Right lobe of liver (tissue), 6 donors: ENCODE data around the gene HIPK3. TPM values are rescaled to one million over a fixed set of nuclear protein-coding genes. Genes with fewer than 3 reads are reported as not detected.

Experiments
- ATAC-seq, 4 donors: fragments of 200-7000 bp; cut with Tn5 transposase; one replicate each; pipeline ENCODE4 v1.9.1; 2020; ENCODE audit warnings: mild to moderate bottlenecking in 4 of 4, moderate library complexity in 4 of 4
- DNase-seq, 3 donors: peaks; one replicate each; pipeline ENCODE4 v3.0.0-alpha.2; 2020
- H3K27ac ChIP-seq, 3 donors: fragments of 200-600 bp; one replicate each; pipeline ENCODE4 v1.8.0; 2022
- H3K27me3 ChIP-seq, 2 donors: fragments of 200-600 bp; one replicate each; pipeline ENCODE4 v1.8.0; 2022
- H3K36me3 ChIP-seq, 4 donors: fragments of 200-600 bp; sonication (generic) in 1 of 4; one replicate each; pipeline versions ENCODE4 v1.5.1 to v1.8.0; 2017 to 2022; ENCODE audit warnings: control low read depth in 1 of 4
- H3K4me1 ChIP-seq, 4 donors: fragments of 200-600 bp; sonication (generic) in 1 of 4; one replicate each; pipeline versions ENCODE4 v1.5.1 to v1.8.0; 2017 to 2022; ENCODE audit warnings: control low read depth in 1 of 4
- H3K4me3 ChIP-seq, 3 donors: fragments of 200-600 bp; one replicate each; pipeline ENCODE4 v1.8.0; 2022
- H3K9me3 ChIP-seq, 4 donors: fragments of 200-600 bp; sonication (generic) in 1 of 4; one replicate each; pipeline versions ENCODE4 v1.5.1 to v1.8.0; 2017 to 2022; ENCODE audit warnings: control low read depth in 1 of 4
- POLR2A ChIP-seq: fragments of 450-650 bp; IDR thresholded peaks from one replicate; pipeline ENCODE4 v1.6.1; 2017; ENCODE audit warnings: antibody characterized with exemption, mild to moderate bottlenecking
- WGBS: methylation state at CpG from one replicate; pipeline ENCODE4 v1.1.6; 2018; ENCODE audit warnings: low coverage, low lambda C conversion rate; ENCODE audit not compliant: insufficient coverage; ENCODE audit errors: missing lambda C conversion rate; 5-methylcytosine and 5-hydroxymethylcytosine counted together
- intact Hi-C, 2 donors: fragments of 100-400 bp; cut with DNase I; formaldehyde crosslinking; loops; one replicate each; pipeline versions ENCODE4 v1.11.2 to v1.14.1; 2022
- total RNA-seq, 6 experiments: library from RNA; depleted of rRNA in 2 of 6; stranded (reverse); fragments of >200 nt in 2 of 6; fragmentation: NEBNext Ultra II Directional in 3 of 6; extraction: Animal tissue kit (Norgen Biotek cat#: 25700) in 3 of 6; gene quantifications; one replicate each; pipeline versions ENCODE4 v1.1.0 to v1.2.4, GENCODE V29; 2016 to 2023
- TF ChIP-seq, protein P1 (sequence below), 4 donors: fragments of 200-600 bp in 3 of 4; fragments of 450-650 bp in 1 of 4; IDR thresholded peaks; one replicate each; pipeline versions ENCODE4 v1.5.1 to v1.8.0; 2016 to 2022; ENCODE audit warnings: antibody characterized with exemption in 4 of 4, mild to moderate bottlenecking in 2 of 4
- donor health status: DM: no; HTN: yes; CAD: no.
- donor health status: DM: no; HTN: no; CAD: no.
- donor health status: DM: no; HTN: no; CAD: no.
- donor health status: DM: no; HTN: yes; CAD: no.
- donor health status: DM: no; HTN: yes; CAD: no.

HIPK3 gene
- total RNA-seq, 6 experiments from 2014 or later: 33.3 to 56.4 (median 38.1) TPM

- H3K4me1 ChIP-seq: no peaks in the 10 kb centered on the region
These were observed 127.0 kb downstream of the HIPK3 start for GRCh38 chr11:33384220-33384619.

GRCh38 chr11:33387581-33387980, 130.4 kb downstream of the HIPK3 start:
- Histone ChIP-seq H3K36me3 (no peaks in the 10 kb centered on the region), H3K9me3 (peaks cover 0 to 6% (median 0%) of the 10 kb centered on the region in 4 donors), H3K27me3 (no peaks in the 10 kb centered on the region), H3K27ac (no peak overlapping the region), H3K4me3 (no peak overlapping the region), H3K4me1 (no peaks in the 10 kb centered on the region)
- intact Hi-C loops: no loop called here
- peak in 1 of 4 donors; percentile 33 for ATAC-seq
- TF ChIP-seq, protein P1, sequence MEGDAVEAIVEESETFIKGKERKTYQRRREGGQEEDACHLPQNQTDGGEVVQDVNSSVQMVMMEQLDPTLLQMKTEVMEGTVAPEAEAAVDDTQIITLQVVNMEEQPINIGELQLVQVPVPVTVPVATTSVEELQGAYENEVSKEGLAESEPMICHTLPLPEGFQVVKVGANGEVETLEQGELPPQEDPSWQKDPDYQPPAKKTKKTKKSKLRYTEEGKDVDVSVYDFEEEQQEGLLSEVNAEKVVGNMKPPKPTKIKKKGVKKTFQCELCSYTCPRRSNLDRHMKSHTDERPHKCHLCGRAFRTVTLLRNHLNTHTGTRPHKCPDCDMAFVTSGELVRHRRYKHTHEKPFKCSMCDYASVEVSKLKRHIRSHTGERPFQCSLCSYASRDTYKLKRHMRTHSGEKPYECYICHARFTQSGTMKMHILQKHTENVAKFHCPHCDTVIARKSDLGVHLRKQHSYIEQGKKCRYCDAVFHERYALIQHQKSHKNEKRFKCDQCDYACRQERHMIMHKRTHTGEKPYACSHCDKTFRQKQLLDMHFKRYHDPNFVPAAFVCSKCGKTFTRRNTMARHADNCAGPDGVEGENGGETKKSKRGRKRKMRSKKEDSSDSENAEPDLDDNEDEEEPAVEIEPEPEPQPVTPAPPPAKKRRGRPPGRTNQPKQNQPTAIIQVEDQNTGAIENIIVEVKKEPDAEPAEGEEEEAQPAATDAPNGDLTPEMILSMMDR (IDR thresholded peaks at IDR 0.05): no peak
- no peak for TF ChIP-seq POLR2A
- 29% methylated on average over 3 of the region's 3 CpGs for WGBS
- no peak for DNase-seq

More at GRCh38 chr11:33384220-33384619, 127.0 kb downstream of the HIPK3 start:
- intact Hi-C loops: no loop called here
- ATAC-seq (no peak), DNase-seq (no peak)
- peaks cover 0 to 6% (median 0%) of the 10 kb centered on the region in 4 donors for H3K9me3 ChIP-seq
- 48% methylated on average over 2 of the region's 2 CpGs for WGBS
- H3K27ac ChIP-seq: no peak overlapping the region
- H3K36me3 ChIP-seq: no peaks in the 10 kb centered on the region
- TF ChIP-seq, protein P1 (IDR thresholded peaks at IDR 0.05): no peak
- TF ChIP-seq POLR2A: no peak
- no peaks in the 10 kb centered on the region for H3K27me3 ChIP-seq
- H3K4me3 ChIP-seq: no peak overlapping the region

- DNase-seq (no peak), ATAC-seq (peak in 1 of 4 donors; percentile 35)
- Histone ChIP-seq H3K36me3 (no peaks in the 10 kb centered on the region), H3K9me3 (peaks cover 0 to 6% (median 0%) of the 10 kb centered on the region in 4 donors), H3K27ac (no peak overlapping the region), H3K4me1 (no peaks in the 10 kb centered on the region), H3K4me3 (no peak overlapping the region), H3K27me3 (no peaks in the 10 kb centered on the region)
- 68% methylated on average over 5 of the region's 5 CpGs for whole genome bisulfite sequencing
- no peak for TF ChIP-seq POLR2A
- TF ChIP-seq, protein P1 (IDR thresholded peaks at IDR 0.05): no peak
- intact Hi-C loops: no loop called here
These were observed 130.8 kb downstream of the HIPK3 start for GRCh38 chr11:33387996-33388395.

DNA sequence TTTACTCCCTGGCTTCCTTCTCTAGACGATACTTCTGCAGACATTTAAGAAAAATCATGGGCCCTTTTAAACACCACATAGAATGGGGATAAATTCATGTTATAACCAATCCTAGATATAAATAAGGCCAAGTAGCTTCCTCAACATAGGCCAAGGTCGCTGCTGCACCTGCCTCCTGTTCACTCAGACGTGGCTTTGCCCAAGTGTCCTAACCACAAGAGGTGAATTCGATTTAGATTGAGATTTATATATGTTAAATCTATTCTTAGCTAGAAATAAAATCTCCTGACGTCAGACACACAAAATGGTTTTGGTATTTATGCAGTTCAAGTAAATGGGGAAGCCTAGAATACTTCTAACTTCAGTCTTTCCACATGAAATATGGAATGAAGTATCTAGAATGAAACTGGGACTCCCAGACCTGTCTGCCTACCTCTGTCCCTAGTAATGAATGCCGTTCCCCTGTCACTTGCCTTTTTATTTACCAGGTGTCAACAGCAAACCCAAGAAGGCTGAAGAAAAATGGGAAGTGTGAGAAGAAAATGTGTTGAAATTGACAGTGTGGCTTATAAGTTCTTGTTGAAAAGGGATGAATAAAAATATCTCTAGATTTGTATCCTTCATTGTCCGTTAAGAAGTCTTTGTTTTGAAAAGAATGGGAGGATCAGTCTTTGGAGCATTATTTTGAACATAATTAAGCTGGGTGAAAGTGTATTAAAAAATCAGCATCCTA, 131.8 kb downstream of the HIPK3 start:
- Histone ChIP-seq H3K36me3 (no peaks in the 10 kb centered on the region), H3K4me3 (no peak overlapping the region), H3K9me3 (peaks cover 0 to 6% (median 0%) of the 10 kb centered on the region in 4 donors), H3K27ac (no peak overlapping the region), H3K4me1 (no peaks in the 10 kb centered on the region), H3K27me3 (no peaks in the 10 kb centered on the region)
- ATAC-seq (no peak), DNase-seq (no peak)
- TF ChIP-seq, protein P1 (IDR thresholded peaks at IDR 0.05): no peak
- intact Hi-C loops: no loop called here
- WGBS: 52% methylated on average over 7 of the region's 7 CpGs
